IMR-90 (cell line): ENCODE results near the gene COL18A1. TPM values are rescaled to one million over a fixed set of nuclear protein-coding genes. Genes with fewer than 3 reads are reported as not detected.

Source experiments
- ATAC-seq: fragments of 200-7000 bp; cut with Tn5 transposase; 2 replicates; pipeline ENCODE4 v1.9.1; 2020; ENCODE audit warnings: low read depth, mild to moderate bottlenecking, moderate library complexity
- BruUV-seq: library from RNA; stranded (reverse); fragments of 400-500 nt; replicated peaks from 2 replicates; lab custom pipeline; 2021; lab: Mats Ljungman, UMichigan
- CTCF ChIA-PET: fragments of 300-600 bp; formaldehyde crosslinking; extraction: SDS; loops from one replicate; lab custom pipeline; 2021; ENCODE audit warnings: antibody characterized with exemption; lab: Yijun Ruan, JAX
- POLR2A ChIA-PET: fragments of 300-600 bp; sonication (Branson Sonifier 250); formaldehyde crosslinking; loops from one replicate; lab custom pipeline; 2022; ENCODE audit warnings: antibody characterized with exemption; ENCODE audit not compliant: unreplicated experiment; lab: Charles Lee
- DNase-seq: peaks from one replicate; pipeline ENCODE4 v3.0.0; 2013
- H2AFZ ChIP-seq: replicated peaks from 2 replicates; pipeline ENCODE3; 2013; ENCODE audit warnings: low read length, mild to moderate bottlenecking; ENCODE audit not compliant: poor library complexity
- H2AK5ac ChIP-seq: 2 replicates; pipeline ENCODE4 v1.6.1; 2013; ENCODE audit warnings: low read depth, low read length, inconsistent platforms
- H2AK9ac ChIP-seq: replicated peaks from 2 replicates; pipeline ENCODE3; 2013; ENCODE audit warnings: mild to moderate bottlenecking, low read depth, low read length, moderate library complexity; ENCODE audit not compliant: poor library complexity
- H2BK120ac ChIP-seq: 2 replicates; pipeline ENCODE4 v1.6.1; 2013; ENCODE audit warnings: low read depth, low read length, inconsistent platforms
- H2BK15ac ChIP-seq: 3 replicates; pipeline ENCODE4 v1.6.1; 2013; ENCODE audit warnings: low read depth, low read length, inconsistent platforms
- H2BK20ac ChIP-seq: 2 replicates; pipeline ENCODE4 v1.6.1; 2013; ENCODE audit warnings: low read depth, mild to moderate bottlenecking, inconsistent platforms, low read length, moderate library complexity
- H2BK5ac ChIP-seq: 2 replicates; pipeline ENCODE4 v1.6.1; 2013; ENCODE audit warnings: mild to moderate bottlenecking, low read depth, low read length, inconsistent platforms; ENCODE audit not compliant: poor library complexity, severe bottlenecking
- H3K14ac ChIP-seq: replicated peaks from 2 replicates; pipeline ENCODE4 v1.6.1; 2013; ENCODE audit warnings: low read depth, low read length, inconsistent platforms
- H3K18ac ChIP-seq: 2 replicates; pipeline ENCODE4 v1.6.1; 2013; ENCODE audit warnings: low read depth, low read length, control low read depth
- H3K23ac ChIP-seq: 2 replicates; pipeline ENCODE4 v1.6.1; 2013; ENCODE audit warnings: low read depth, low read length, inconsistent platforms
- H3K27ac ChIP-seq: 2 replicates; pipeline ENCODE4 v1.5.1; 2013; ENCODE audit warnings: mild to moderate bottlenecking, control low read depth, low read length; ENCODE audit not compliant: insufficient read depth
- H3K27me3 ChIP-seq: 2 replicates; pipeline ENCODE4 v1.6.1; 2013; ENCODE audit warnings: low read length; ENCODE audit not compliant: control insufficient read depth, insufficient read depth
- H3K36me3 ChIP-seq: 2 replicates; pipeline ENCODE4 v1.6.1; 2013; ENCODE audit warnings: low read length, mixed read lengths; ENCODE audit not compliant: control insufficient read depth, insufficient read depth
- H3K4ac ChIP-seq: 2 replicates; pipeline ENCODE4 v1.6.1; 2013; ENCODE audit warnings: low read depth, low read length, inconsistent platforms
- H3K4me1 ChIP-seq: 2 replicates; pipeline ENCODE4 v1.6.1; 2013; ENCODE audit warnings: low read length, mixed read lengths; ENCODE audit not compliant: control insufficient read depth, insufficient read depth
- H3K4me2 ChIP-seq: 2 replicates; pipeline ENCODE4 v1.6.1; 2013; ENCODE audit warnings: low read depth, mild to moderate bottlenecking, control low read depth, low read length, moderate library complexity
- H3K4me3 ChIP-seq: 2 replicates; pipeline ENCODE4 v1.5.1; 2013; ENCODE audit warnings: low read depth, mild to moderate bottlenecking, control low read depth, low read length, moderate library complexity; ENCODE audit not compliant: insufficient read depth
- H3K56ac ChIP-seq: 2 replicates; pipeline ENCODE4 v1.6.1; 2013; ENCODE audit warnings: low read length, inconsistent platforms; ENCODE audit not compliant: insufficient read depth; ENCODE audit errors: extremely low read depth
- H3K79me1 ChIP-seq, 2 experiments: 2 replicates each; pipeline ENCODE4 v1.6.1; 2013; ENCODE audit warnings: low read length in 2 of 2, inconsistent platforms in 1 of 2, low read depth in 1 of 2
- H3K9ac ChIP-seq: 2 replicates; pipeline ENCODE4 v1.6.1; 2013; ENCODE audit warnings: low read depth, low read length, control low read depth
- H3K9me1 ChIP-seq: 2 replicates; pipeline ENCODE4 v1.6.1; 2013; ENCODE audit warnings: low read length, inconsistent platforms; ENCODE audit not compliant: insufficient read depth
- H3K9me3 ChIP-seq: 2 replicates; pipeline ENCODE4 v1.6.1; 2013; ENCODE audit warnings: low read length; ENCODE audit not compliant: control insufficient read depth, insufficient read depth
- H4K20me1 ChIP-seq: 2 replicates; pipeline ENCODE4 v1.6.1; 2013; ENCODE audit warnings: low read length, inconsistent platforms; ENCODE audit not compliant: insufficient read depth
- H4K5ac ChIP-seq: 2 replicates; pipeline ENCODE4 v1.6.1; 2013; ENCODE audit warnings: mild to moderate bottlenecking, low read depth, low read length, control low read depth
- H4K8ac ChIP-seq, 2 experiments: 2 replicates each; pipeline ENCODE4 v1.6.1; 2013; ENCODE audit warnings: low read depth in 2 of 2, low read length in 2 of 2, control low read depth in 1 of 2, inconsistent platforms in 1 of 2
- H4K91ac ChIP-seq: 2 replicates; pipeline ENCODE4 v1.6.1; 2013; ENCODE audit warnings: low read depth, low read length, inconsistent platforms; ENCODE audit not compliant: insufficient read depth
- BHLHE40 ChIP-seq: fragments of 150-350 bp; IDR thresholded peaks from 2 replicates; pipeline ENCODE4 v1.6.1; 2016; ENCODE audit warnings: mild to moderate bottlenecking, low read depth, low read length
- CEBPB ChIP-seq: IDR thresholded peaks from 2 replicates; pipeline ENCODE4 v1.6.1; 2012; ENCODE audit warnings: low read depth, low read length, improper control_type of control experiment
- CHD1 ChIP-seq: IDR thresholded peaks from 2 replicates; pipeline ENCODE4 v1.6.1; 2012; ENCODE audit warnings: low read depth, low read length, improper control_type of control experiment
- FOS ChIP-seq: fragments of 150-350 bp; IDR thresholded peaks from 2 replicates; pipeline ENCODE4 v1.6.1; 2016; ENCODE audit warnings: low read depth, low read length
- MAFK ChIP-seq: IDR thresholded peaks from 2 replicates; pipeline ENCODE4 v1.6.1; 2012; ENCODE audit warnings: low read depth, low read length, improper control_type of control experiment
- MAZ ChIP-seq: IDR thresholded peaks from 2 replicates; pipeline ENCODE4 v1.6.1; 2012; ENCODE audit warnings: low read depth, mild to moderate bottlenecking, low read length, improper control_type of control experiment, moderate library complexity, borderline replicate concordance
- NFE2L2 ChIP-seq: fragments of 150-350 bp; IDR thresholded peaks from 2 replicates; pipeline ENCODE4 v1.6.1; 2016; ENCODE audit warnings: low read depth, mild to moderate bottlenecking, low read length
- POLR2A ChIP-seq: IDR thresholded peaks from 2 replicates; pipeline ENCODE4 v1.6.1; 2012; ENCODE audit warnings: mild to moderate bottlenecking, low read depth, low read length
- RAD21 ChIP-seq: IDR thresholded peaks from 2 replicates; pipeline ENCODE4 v1.6.1; 2012; ENCODE audit warnings: low read length, improper control_type of control experiment
- RCOR1 ChIP-seq: IDR thresholded peaks from 2 replicates; pipeline ENCODE4 v1.6.1; 2012; ENCODE audit warnings: mild to moderate bottlenecking, low read length, improper control_type of control experiment; ENCODE audit not compliant: insufficient replicate concordance
- RFX5 ChIP-seq: IDR thresholded peaks from 2 replicates; pipeline ENCODE4 v1.8.0; 2012; ENCODE audit warnings: low read depth, mild to moderate bottlenecking, low read length, moderate library complexity
- SMC3 ChIP-seq: fragments of 150-350 bp; IDR thresholded peaks from 2 replicates; pipeline ENCODE4 v1.6.1; 2016; ENCODE audit warnings: low read depth, mild to moderate bottlenecking, antibody characterized with exemption, low read length, moderate library complexity
- WGBS, 2 experiments: methylation state at CpG; one replicate each; pipeline versions ENCODE4 v1.1.5 to v1.1.7; 2013; ENCODE audit warnings: missing lambda C conversion rate in 2 of 2; ENCODE audit not compliant: insufficient read length in 1 of 2; ENCODE audit errors: extremely low coverage in 2 of 2; 5-methylcytosine and 5-hydroxymethylcytosine counted together
- dilution Hi-C: fragments of 300-500 bp; cut with HindIII; formaldehyde crosslinking; loops from one replicate; pipeline ENCODE4 v1.14.3; 2018; ENCODE audit warnings: low sequenced_read_pairs; ENCODE audit not compliant: unreplicated experiment
- in situ Hi-C: fragments of 300-500 bp; cut with MboI; formaldehyde crosslinking; loops from 3 replicates; pipeline ENCODE4 v1.14.3; 2019; ENCODE audit warnings: low sequenced_read_pairs, inconsistent platforms, mixed read lengths
- intact Hi-C: fragments of 100-400 bp; cut with micrococcal nuclease; formaldehyde crosslinking; loops from 2 replicates; pipeline ENCODE4 v1.10.0; 2022
- polyA plus RNA-seq, 3 experiments: library from polyadenylated mRNA; depleted of rRNA; stranded (reverse); fragments of >200 nt; gene quantifications; 2 replicates each; pipeline ENCODE4 v1.2.3, GENCODE V29; 2012; ENCODE audit warnings: low replicate concordance in 1 of 3
- total RNA-seq: library from RNA; depleted of rRNA; stranded (reverse); fragments of >200 nt; gene quantifications from 2 replicates; pipeline ENCODE4 v1.2.3, GENCODE V29; 2012
- TF ChIP-seq, protein P1 (sequence below): fragments of 150-350 bp; IDR thresholded peaks from 2 replicates; pipeline ENCODE4 v1.6.1; 2016; ENCODE audit warnings: low read depth, mild to moderate bottlenecking, low read length, moderate library complexity, borderline replicate concordance
- TF ChIP-seq, protein P2 (sequence below): conservative IDR thresholded peaks from 2 replicates; pipeline ENCODE4 v1.5.1; 2012; ENCODE audit warnings: mild to moderate bottlenecking, low read depth, low read length, improper control_type of control experiment

The COL18A1 gene
- total and polyA plus RNA-seq, 2 of the 4 experiments (the other 2 are of a cell fraction), result 4.3 to 46.7 TPM

- Histone ChIP-seq H3K79me1 (peaks cover 15 to 88% of the 10 kb centered on the region in 2 experiments), H4K20me1 (peaks cover 77% of the 10 kb centered on the region), H2BK15ac (no peak overlapping the region), H2BK120ac (no peak overlapping the region), H3K9ac (no peak overlapping the region), H3K9me3 (no peaks in the 10 kb centered on the region), H3K4ac (no peak overlapping the region), H3K36me3 (peaks cover 8% of the 10 kb centered on the region), H3K4me3 (no peak overlapping the region), H3K23ac (no peak overlapping the region), H3K27me3 (no peaks in the 10 kb centered on the region), H4K91ac (no peak overlapping the region), H3K4me2 (no peak overlapping the region), H3K18ac (no peak overlapping the region), H4K5ac (no peak overlapping the region), H3K27ac (no peak overlapping the region), H2AFZ (peak overlapping the region; percentile 27), H3K14ac (no peak overlapping the region), H2AK5ac (no peak overlapping the region), H2AK9ac (peak overlapping the region; percentile 74), H2BK5ac (no peak overlapping the region), H2BK20ac (no peak overlapping the region), H3K4me1 (peaks cover 2% of the 10 kb centered on the region; the same call in 1 of the 2 replicates), H3K56ac (no peak overlapping the region), H4K8ac (no peak overlapping the region), H3K9me1 (peaks cover 15% of the 10 kb centered on the region)
- no peak for DNase-seq
- in situ Hi-C loops (no loop called here), dilution Hi-C loops (no loop called here), intact Hi-C loops (no loop called here)
- TF ChIP-seq POLR2A (no peak), RCOR1 (no peak), CHD1 (no peak), CEBPB (no peak), NFE2L2 (no peak), FOS (no peak), RAD21 (no peak), SMC3 (no peak), MAFK (no peak), RFX5 (no peak), BHLHE40 (no peak), MAZ (no peak)
- TF ChIP-seq, protein P1, sequence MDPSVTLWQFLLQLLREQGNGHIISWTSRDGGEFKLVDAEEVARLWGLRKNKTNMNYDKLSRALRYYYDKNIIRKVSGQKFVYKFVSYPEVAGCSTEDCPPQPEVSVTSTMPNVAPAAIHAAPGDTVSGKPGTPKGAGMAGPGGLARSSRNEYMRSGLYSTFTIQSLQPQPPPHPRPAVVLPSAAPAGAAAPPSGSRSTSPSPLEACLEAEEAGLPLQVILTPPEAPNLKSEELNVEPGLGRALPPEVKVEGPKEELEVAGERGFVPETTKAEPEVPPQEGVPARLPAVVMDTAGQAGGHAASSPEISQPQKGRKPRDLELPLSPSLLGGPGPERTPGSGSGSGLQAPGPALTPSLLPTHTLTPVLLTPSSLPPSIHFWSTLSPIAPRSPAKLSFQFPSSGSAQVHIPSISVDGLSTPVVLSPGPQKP, result no peak
- TF ChIP-seq, protein P2, sequence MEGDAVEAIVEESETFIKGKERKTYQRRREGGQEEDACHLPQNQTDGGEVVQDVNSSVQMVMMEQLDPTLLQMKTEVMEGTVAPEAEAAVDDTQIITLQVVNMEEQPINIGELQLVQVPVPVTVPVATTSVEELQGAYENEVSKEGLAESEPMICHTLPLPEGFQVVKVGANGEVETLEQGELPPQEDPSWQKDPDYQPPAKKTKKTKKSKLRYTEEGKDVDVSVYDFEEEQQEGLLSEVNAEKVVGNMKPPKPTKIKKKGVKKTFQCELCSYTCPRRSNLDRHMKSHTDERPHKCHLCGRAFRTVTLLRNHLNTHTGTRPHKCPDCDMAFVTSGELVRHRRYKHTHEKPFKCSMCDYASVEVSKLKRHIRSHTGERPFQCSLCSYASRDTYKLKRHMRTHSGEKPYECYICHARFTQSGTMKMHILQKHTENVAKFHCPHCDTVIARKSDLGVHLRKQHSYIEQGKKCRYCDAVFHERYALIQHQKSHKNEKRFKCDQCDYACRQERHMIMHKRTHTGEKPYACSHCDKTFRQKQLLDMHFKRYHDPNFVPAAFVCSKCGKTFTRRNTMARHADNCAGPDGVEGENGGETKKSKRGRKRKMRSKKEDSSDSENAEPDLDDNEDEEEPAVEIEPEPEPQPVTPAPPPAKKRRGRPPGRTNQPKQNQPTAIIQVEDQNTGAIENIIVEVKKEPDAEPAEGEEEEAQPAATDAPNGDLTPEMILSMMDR, result no peak
- peak; percentile 32; the same call in 1 of the 2 replicates for ATAC-seq
- CTCF ChIA-PET, result no interaction called here
- no TSS peak for BruUV-seq
- WGBS, 2 experiments, result 83% methylated on average over 22 of the region's 36 CpGs; no CpG with 5 or more reads in 1 of the 2 experiments
- POLR2A ChIA-PET, result interaction anchor here (0.6 to 0.7 kb wide), 2 partner anchors 21 to 127 kb away, joined by 3 read pairs; no protein-coding TSS in a partner anchor
Measured at GRCh38 chr21:45420061-45421041, 15.4 kb downstream of the COL18A1 start.
